GM10266 (cell line): ENCODE results near the gene VLDLR.

Experiments used
- DNase-seq: peaks from one replicate; pipeline ENCODE4 v3.0.0; 2012; ENCODE audit errors: extremely low spot score
- TF ChIP-seq, protein P1 (sequence below): IDR thresholded peaks from 2 replicates; pipeline ENCODE4 v1.5.1; 2012; ENCODE audit warnings: mild to moderate bottlenecking, low read depth; ENCODE audit not compliant: control insufficient read depth, insufficient read depth; ENCODE audit errors: missing control alignments

Gene VLDLR

DNA sequence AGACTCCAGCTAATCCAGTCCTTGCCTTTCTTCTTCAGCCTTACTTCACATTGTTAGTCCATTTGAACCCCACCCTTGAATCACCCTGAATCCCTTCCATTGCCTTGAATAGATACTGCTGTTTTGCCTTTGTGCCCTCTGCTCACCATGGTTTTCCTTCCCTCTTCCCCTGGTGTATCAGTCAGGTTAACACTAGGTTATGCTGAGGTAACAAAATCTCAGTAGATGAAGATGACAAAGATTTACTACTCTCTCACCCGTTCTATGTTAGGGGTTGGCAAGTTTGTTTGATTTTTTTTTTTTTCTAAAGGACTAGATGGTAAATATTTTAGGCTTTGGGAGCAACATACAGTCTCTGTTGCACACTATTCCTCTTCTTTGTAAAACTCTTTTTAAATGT is 3.3 kb upstream of the VLDLR start:
- TF ChIP-seq, protein P1, sequence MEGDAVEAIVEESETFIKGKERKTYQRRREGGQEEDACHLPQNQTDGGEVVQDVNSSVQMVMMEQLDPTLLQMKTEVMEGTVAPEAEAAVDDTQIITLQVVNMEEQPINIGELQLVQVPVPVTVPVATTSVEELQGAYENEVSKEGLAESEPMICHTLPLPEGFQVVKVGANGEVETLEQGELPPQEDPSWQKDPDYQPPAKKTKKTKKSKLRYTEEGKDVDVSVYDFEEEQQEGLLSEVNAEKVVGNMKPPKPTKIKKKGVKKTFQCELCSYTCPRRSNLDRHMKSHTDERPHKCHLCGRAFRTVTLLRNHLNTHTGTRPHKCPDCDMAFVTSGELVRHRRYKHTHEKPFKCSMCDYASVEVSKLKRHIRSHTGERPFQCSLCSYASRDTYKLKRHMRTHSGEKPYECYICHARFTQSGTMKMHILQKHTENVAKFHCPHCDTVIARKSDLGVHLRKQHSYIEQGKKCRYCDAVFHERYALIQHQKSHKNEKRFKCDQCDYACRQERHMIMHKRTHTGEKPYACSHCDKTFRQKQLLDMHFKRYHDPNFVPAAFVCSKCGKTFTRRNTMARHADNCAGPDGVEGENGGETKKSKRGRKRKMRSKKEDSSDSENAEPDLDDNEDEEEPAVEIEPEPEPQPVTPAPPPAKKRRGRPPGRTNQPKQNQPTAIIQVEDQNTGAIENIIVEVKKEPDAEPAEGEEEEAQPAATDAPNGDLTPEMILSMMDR, result no peak
- no peak for DNase-seq

DNA sequence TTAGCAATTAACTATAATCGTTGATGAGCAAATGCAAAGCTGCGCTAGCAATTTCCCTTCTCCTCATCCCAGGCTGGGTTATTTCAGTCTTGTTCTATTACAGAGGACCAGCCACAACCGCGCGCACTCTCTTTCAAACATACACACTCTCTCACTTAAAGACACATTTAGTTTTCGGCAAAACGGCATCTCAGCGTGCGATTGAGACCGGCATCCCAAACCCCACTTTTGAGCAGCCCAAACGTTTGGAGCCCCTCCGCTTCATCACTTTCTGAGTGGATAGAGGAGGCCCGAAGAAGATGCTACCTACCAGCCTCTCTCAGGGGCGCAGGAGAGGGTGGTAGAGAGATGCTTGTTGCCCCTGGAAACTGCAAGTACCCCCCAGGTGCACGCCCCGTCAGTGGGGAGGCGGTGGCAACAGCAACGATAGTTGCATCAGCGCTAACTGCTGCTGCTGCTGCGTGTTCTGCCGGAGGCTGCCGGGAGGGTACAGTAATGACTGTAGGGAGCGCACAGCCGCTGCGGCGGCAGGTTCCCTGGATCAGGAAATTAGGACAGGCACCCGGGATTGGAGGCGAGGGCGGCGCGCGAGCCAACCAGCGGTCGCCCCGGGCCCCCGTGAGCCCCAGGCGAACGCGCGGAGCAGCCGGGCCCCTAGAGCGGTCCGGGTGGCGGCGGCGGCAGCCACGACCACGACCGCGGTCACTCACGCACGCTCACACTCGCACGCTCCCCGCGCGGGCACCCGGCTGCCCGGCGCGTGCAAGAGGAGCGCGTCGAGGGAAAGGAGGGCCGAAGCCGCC is 467 bp upstream of the VLDLR start:
- DNase-seq, result peak; percentile 40
- TF ChIP-seq, protein P1, result no peak

DNA sequence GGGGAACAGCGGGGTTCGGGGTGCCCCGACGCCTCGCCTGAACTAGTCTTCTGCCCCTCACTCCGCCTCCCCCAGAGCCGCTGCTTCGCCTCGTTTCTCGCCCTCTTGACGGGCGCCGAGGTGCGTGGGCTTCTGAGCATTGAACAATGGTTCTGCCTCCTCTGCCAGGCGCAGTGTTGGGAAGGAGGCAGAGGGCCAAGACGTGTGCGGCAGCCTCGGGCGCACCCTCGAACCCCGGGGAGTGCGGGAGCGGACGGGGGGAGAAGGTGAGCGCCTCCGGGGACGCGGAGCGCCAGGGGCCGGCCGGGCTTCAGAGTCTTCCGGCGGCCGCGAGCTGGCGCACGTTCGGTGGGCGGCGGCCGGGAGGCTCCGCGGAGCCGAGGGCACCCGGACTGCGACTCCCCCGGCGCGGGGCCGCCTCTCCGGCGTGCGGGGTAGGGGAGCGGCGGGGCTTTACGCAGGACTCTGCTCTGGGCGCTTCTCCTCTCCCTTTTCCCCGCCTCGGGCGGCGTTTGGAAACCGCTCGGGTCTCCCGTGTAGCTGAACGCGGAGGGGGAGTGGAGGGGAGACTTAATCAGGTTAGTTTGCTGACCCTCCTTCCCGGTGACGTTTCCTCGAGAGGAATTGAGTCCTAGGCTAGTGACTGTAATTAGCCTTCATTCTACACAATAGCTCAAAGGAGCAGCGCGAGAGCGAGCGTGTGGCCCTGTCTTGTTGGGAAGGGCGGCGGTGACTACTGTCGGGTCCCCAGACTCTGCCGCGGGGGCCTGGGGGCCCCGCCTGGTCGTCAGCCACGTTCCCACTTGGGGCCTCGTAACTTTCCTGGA is 1.1 kb downstream of the VLDLR start:
- DNase-seq, result peak; percentile 45
- TF ChIP-seq, protein P1, result no peak

DNA sequence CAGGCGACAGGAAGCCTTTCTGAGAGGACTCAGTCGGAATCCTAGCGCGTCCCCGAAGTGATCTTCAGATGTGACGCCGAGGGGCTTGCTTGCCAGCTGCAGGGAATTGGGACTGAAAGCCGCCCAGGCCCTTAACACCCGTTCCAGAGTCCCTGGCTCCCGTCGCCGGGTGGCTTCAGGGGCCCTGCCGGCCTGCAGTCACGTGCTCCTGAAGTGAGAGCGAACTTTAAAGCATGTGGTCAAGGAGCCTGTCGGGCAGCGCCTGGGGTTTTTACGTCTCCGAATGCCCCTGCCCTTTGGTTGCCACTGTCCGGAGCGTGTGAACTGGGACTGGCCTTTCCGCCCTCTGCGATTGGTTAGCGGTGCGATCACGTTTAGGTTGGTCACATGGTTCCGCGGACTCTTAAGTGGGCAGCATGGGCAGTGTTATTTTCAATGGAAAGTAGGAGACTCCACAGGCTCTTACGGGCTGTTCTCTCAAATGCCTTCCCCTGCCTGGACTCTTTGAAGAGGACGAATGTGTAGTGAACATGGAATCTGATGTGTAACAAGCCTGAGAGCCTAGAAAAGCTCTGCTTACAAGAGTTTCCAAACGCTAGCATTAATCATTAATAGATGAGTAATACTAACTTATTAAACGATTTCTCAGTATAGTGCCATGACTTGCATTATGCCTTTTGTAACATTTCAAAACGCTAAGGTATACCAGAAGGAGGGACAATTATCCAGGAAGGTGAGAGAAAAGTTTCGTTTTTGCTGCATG is 1.9 kb downstream of the VLDLR start:
- TF ChIP-seq, protein P1, result no peak
- no peak for DNase-seq

- TF ChIP-seq, protein P1, result no peak
- no peak for DNase-seq
Observed at GRCh38 chr9:2624051-2624682, 2.6 kb downstream of the VLDLR start.

DNA sequence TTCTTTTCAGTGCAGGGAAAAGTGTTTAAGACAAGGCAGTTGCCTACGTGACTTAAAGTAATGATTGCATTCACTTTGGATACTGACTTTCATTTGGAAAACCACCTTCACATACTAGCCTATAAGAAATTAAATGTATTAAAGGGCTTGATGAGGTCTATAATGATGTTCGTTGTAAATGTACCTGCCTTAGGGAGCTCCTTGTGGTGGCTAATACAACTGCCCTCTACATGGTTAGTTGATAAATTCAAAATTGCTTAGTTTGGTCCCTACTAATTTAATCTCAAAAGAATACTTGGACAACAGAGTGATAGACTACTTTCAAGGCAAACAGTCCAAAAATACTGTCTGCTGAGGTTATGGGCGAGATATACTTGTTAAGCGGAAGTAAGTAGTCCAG is 3.8 kb downstream of the VLDLR start:
- TF ChIP-seq, protein P1, result no peak
- no peak for DNase-seq
